Measurements from ENCODE around the gene TOX3. TPM values are rescaled to one million over a fixed set of nuclear protein-coding genes. Genes with fewer than 3 reads are reported as not detected.

TOX3 gene
- total and polyA plus RNA-seq, 4 donors: 1.6 to 5.3 (median 2.0) TPM

- Histone ChIP-seq H3K4me3 (no peak overlapping the region), H3K36me3 (ENCODE audit: control insufficient read depth in 4 of 4, insufficient read depth in 4 of 4, low read length in 4 of 4) (no peaks in the 10 kb centered on the region), H3K9me3 (ENCODE audit: control insufficient read depth in 4 of 4, insufficient read depth in 3 of 4, low read length in 3 of 4) (no peaks in the 10 kb centered on the region), H3K4me1 (ENCODE audit: control insufficient read depth in 5 of 5, insufficient read depth in 5 of 5, low read length in 5 of 5) (peaks cover 0 to 13% (median 4%) of the 10 kb centered on the region in 5 donors), H3K9ac (ENCODE audit: insufficient read depth in 1 of 2, low read length in 2 of 2) (no peak overlapping the region), H3K27me3 (ENCODE audit: control insufficient read depth in 3 of 3, insufficient read depth in 3 of 3, low read length in 2 of 3) (no peaks in the 10 kb centered on the region), H3K27ac (ENCODE audit: low read depth in 1 of 2, low read length in 1 of 2) (no peak overlapping the region)
- no peak for DNase-seq
- TF ChIP-seq, protein P1, sequence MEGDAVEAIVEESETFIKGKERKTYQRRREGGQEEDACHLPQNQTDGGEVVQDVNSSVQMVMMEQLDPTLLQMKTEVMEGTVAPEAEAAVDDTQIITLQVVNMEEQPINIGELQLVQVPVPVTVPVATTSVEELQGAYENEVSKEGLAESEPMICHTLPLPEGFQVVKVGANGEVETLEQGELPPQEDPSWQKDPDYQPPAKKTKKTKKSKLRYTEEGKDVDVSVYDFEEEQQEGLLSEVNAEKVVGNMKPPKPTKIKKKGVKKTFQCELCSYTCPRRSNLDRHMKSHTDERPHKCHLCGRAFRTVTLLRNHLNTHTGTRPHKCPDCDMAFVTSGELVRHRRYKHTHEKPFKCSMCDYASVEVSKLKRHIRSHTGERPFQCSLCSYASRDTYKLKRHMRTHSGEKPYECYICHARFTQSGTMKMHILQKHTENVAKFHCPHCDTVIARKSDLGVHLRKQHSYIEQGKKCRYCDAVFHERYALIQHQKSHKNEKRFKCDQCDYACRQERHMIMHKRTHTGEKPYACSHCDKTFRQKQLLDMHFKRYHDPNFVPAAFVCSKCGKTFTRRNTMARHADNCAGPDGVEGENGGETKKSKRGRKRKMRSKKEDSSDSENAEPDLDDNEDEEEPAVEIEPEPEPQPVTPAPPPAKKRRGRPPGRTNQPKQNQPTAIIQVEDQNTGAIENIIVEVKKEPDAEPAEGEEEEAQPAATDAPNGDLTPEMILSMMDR (IDR thresholded peaks at IDR 0.05; ENCODE audit: control extremely low read depth, extremely low read depth): no peak
- no peak for ATAC-seq (ENCODE audit: insufficient read depth, low FRiP score)
- 67 to 77% methylated on average over 5 of the region's 5 CpGs for WGBS, 2 donors
These were observed 44.5 kb upstream of the TOX3 start for GRCh38 chr16:52591471-52591870.

- TF ChIP-seq, protein P1 (IDR thresholded peaks at IDR 0.05; ENCODE audit: control extremely low read depth, extremely low read depth): no peak
- H3K36me3 ChIP-seq (ENCODE audit: control insufficient read depth in 4 of 4, insufficient read depth in 4 of 4, low read length in 4 of 4): no peaks in the 10 kb centered on the region
- H3K9me3 ChIP-seq (ENCODE audit: control insufficient read depth in 4 of 4, insufficient read depth in 3 of 4, low read length in 3 of 4): no peaks in the 10 kb centered on the region
- 95% methylated on average over 2 of the region's 2 CpGs for WGBS, 2 donors
- ATAC-seq (ENCODE audit: insufficient read depth, low FRiP score) (no peak), DNase-seq (no peak)
- H3K4me3 ChIP-seq: no peak overlapping the region
- H3K27me3 ChIP-seq (ENCODE audit: control insufficient read depth in 3 of 3, insufficient read depth in 3 of 3, low read length in 2 of 3): no peaks in the 10 kb centered on the region
- H3K27ac ChIP-seq (ENCODE audit: low read depth in 1 of 2, low read length in 1 of 2): no peak overlapping the region
- no peak overlapping the region for H3K9ac ChIP-seq (ENCODE audit: insufficient read depth in 1 of 2, low read length in 2 of 2)
- no peaks in the 10 kb centered on the region for H3K4me1 ChIP-seq (ENCODE audit: control insufficient read depth in 5 of 5, insufficient read depth in 5 of 5, low read length in 5 of 5)
These were observed 39.2 kb upstream of the TOX3 start for GRCh38 chr16:52586159-52586558.

DNA sequence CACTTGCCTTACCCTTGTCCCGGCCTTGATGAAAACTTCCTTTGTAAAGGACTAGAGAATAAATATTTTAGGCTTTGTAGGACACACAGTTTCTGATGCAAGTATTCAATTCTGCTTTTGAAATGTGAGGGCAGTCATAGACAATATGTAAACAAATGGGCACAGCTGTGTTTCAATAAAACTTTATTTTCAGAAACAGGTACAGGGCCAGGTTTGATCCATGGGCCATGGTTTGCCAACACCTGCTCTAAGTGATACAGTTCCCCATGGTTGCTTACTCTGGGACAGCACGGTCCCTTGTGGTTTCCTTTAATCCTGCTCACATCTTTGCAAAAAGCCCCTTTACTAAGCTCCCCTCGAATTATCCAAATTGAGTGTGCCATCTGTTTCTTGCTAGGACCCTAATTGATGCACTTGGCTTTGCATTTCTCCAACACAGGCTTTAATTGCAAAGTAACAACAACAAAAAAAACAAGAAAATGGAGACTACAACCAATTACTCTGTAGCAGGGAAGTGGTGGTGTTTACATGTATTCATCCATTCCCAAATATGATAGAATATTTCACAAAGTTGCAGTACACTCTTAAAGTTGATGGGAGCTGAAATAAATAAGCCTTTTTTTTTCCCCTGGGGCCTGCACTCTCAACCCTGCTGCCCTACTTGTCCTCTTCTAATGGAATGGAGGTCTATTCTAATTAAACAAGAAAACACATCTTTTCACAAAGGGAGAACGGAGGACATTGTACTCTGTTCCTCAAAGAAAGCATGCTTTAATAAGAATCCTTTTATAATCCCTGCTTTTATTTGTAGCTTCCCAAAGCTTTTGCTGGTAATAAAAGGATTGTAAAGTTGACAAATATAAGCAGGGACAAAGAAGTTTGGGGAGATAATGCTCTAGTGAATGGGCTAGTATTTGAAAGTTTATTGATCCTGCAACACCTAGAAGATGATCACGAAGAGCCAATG is 37.7 kb upstream of the TOX3 start:
- Histone ChIP-seq H3K4me3 (no peak overlapping the region), H3K9ac (ENCODE audit: insufficient read depth in 1 of 2, low read length in 2 of 2) (no peak overlapping the region), H3K27me3 (ENCODE audit: control insufficient read depth in 3 of 3, insufficient read depth in 3 of 3, low read length in 2 of 3) (no peaks in the 10 kb centered on the region), H3K4me1 (ENCODE audit: control insufficient read depth in 5 of 5, insufficient read depth in 5 of 5, low read length in 5 of 5) (no peaks in the 10 kb centered on the region), H3K27ac (ENCODE audit: low read depth in 1 of 2, low read length in 1 of 2) (no peak overlapping the region), H3K36me3 (ENCODE audit: control insufficient read depth in 4 of 4, insufficient read depth in 4 of 4, low read length in 4 of 4) (no peaks in the 10 kb centered on the region), H3K9me3 (ENCODE audit: control insufficient read depth in 4 of 4, insufficient read depth in 3 of 4, low read length in 3 of 4) (no peaks in the 10 kb centered on the region)
- ATAC-seq (ENCODE audit: insufficient read depth, low FRiP score) (no peak), DNase-seq (no peak)
- TF ChIP-seq, protein P1 (IDR thresholded peaks at IDR 0.05; ENCODE audit: control extremely low read depth, extremely low read depth): no peak
- WGBS, 2 donors: 77 to 79% methylated on average over 5 of the region's 5 CpGs

Measured in lung (tissue), 12 donors.